Measurements from ENCODE around the gene NUP153.

The NUP153 gene

GRCh38 chr6:17629824-17630510, 76.8 kb downstream of the NUP153 start:
- 95% methylated on average over 8 of the region's 8 CpGs for WGBS
- no peaks in the 10 kb centered on the region for H3K9me3 ChIP-seq (ENCODE audit: insufficient read depth, low read depth, low read length)
- no peak overlapping the region for H3K27ac ChIP-seq (ENCODE audit: low read depth, low read length)
- H3K4me3 ChIP-seq (ENCODE audit: low read length) = no peak overlapping the region
- peaks cover 95% of the 10 kb centered on the region for H3K36me3 ChIP-seq (ENCODE audit: insufficient read depth, low read length)
- no peaks in the 10 kb centered on the region for H3K27me3 ChIP-seq (ENCODE audit: insufficient read depth, low read length)
- no peaks in the 10 kb centered on the region for H3K4me1 ChIP-seq (ENCODE audit: insufficient read depth, low read length)
- no peak overlapping the region for H3K9ac ChIP-seq (ENCODE audit: low read depth, low read length)

- H3K27me3 ChIP-seq (ENCODE audit: insufficient read depth, low read length) = no peaks in the 10 kb centered on the region
- no peak overlapping the region for H3K27ac ChIP-seq (ENCODE audit: low read depth, low read length)
- no peaks in the 10 kb centered on the region for H3K4me1 ChIP-seq (ENCODE audit: insufficient read depth, low read length)
- peaks cover 98% of the 10 kb centered on the region for H3K36me3 ChIP-seq (ENCODE audit: insufficient read depth, low read length)
- no peaks in the 10 kb centered on the region for H3K9me3 ChIP-seq (ENCODE audit: insufficient read depth, low read depth, low read length)
- H3K4me3 ChIP-seq (ENCODE audit: low read length) = no peak overlapping the region
- 79% methylated on average over 1 of the region's 1 CpG for WGBS
- H3K9ac ChIP-seq (ENCODE audit: low read depth, low read length) = no peak overlapping the region
Measured at GRCh38 chr6:17628873-17629272, 77.9 kb downstream of the NUP153 start.

- no peak overlapping the region for H3K27ac ChIP-seq (ENCODE audit: low read depth, low read length)
- H3K4me1 ChIP-seq (ENCODE audit: insufficient read depth, low read length) = no peaks in the 10 kb centered on the region
- no peaks in the 10 kb centered on the region for H3K27me3 ChIP-seq (ENCODE audit: insufficient read depth, low read length)
- peaks cover 93% of the 10 kb centered on the region for H3K36me3 ChIP-seq (ENCODE audit: insufficient read depth, low read length)
- H3K4me3 ChIP-seq (ENCODE audit: low read length) = no peak overlapping the region
- no peaks in the 10 kb centered on the region for H3K9me3 ChIP-seq (ENCODE audit: insufficient read depth, low read depth, low read length)
- WGBS = no CpG with 5 or more reads among the region's 1 CpG
- H3K9ac ChIP-seq (ENCODE audit: low read depth, low read length) = no peak overlapping the region
Measured at GRCh38 chr6:17624396-17624795, 82.3 kb downstream of the NUP153 start.

- H3K27me3 ChIP-seq (ENCODE audit: insufficient read depth, low read length) = no peaks in the 10 kb centered on the region
- H3K27ac ChIP-seq (ENCODE audit: low read depth, low read length) = no peak overlapping the region
- H3K4me1 ChIP-seq (ENCODE audit: insufficient read depth, low read length) = no peaks in the 10 kb centered on the region
- no peak overlapping the region for H3K4me3 ChIP-seq (ENCODE audit: low read length)
- WGBS = 91% methylated on average over 5 of the region's 5 CpGs
- no peak overlapping the region for H3K9ac ChIP-seq (ENCODE audit: low read depth, low read length)
- H3K36me3 ChIP-seq (ENCODE audit: insufficient read depth, low read length) = peaks cover 82% of the 10 kb centered on the region
- H3K9me3 ChIP-seq (ENCODE audit: insufficient read depth, low read depth, low read length) = no peaks in the 10 kb centered on the region
Measured at GRCh38 chr6:17622144-17622543, 84.6 kb downstream of the NUP153 start.

GRCh38 chr6:17621003-17621402, 85.7 kb downstream of the NUP153 start:
- H3K4me3 ChIP-seq (ENCODE audit: low read length) = no peak overlapping the region
- H3K27ac ChIP-seq (ENCODE audit: low read depth, low read length) = no peak overlapping the region
- H3K4me1 ChIP-seq (ENCODE audit: insufficient read depth, low read length) = no peaks in the 10 kb centered on the region
- 99% methylated on average over 2 of the region's 2 CpGs for WGBS
- H3K9me3 ChIP-seq (ENCODE audit: insufficient read depth, low read depth, low read length) = no peaks in the 10 kb centered on the region
- H3K9ac ChIP-seq (ENCODE audit: low read depth, low read length) = no peak overlapping the region
- peaks cover 81% of the 10 kb centered on the region for H3K36me3 ChIP-seq (ENCODE audit: insufficient read depth, low read length)
- H3K27me3 ChIP-seq (ENCODE audit: insufficient read depth, low read length) = no peaks in the 10 kb centered on the region

- Histone ChIP-seq H3K27me3 (ENCODE audit: insufficient read depth, low read length) (no peaks in the 10 kb centered on the region), H3K9ac (ENCODE audit: low read depth, low read length) (no peak overlapping the region), H3K4me3 (ENCODE audit: low read length) (no peak overlapping the region), H3K27ac (ENCODE audit: low read depth, low read length) (no peak overlapping the region), H3K9me3 (ENCODE audit: insufficient read depth, low read depth, low read length) (no peaks in the 10 kb centered on the region), H3K4me1 (ENCODE audit: insufficient read depth, low read length) (no peaks in the 10 kb centered on the region), H3K36me3 (ENCODE audit: insufficient read depth, low read length) (peaks cover 50% of the 10 kb centered on the region)
- WGBS = 91% methylated on average over 3 of the region's 4 CpGs
Measured at GRCh38 chr6:17615794-17616193, 90.9 kb downstream of the NUP153 start.

- 97% methylated on average over 4 of the region's 4 CpGs for WGBS
- Histone ChIP-seq H3K9ac (ENCODE audit: low read depth, low read length) (no peak overlapping the region), H3K36me3 (ENCODE audit: insufficient read depth, low read length) (peaks cover 42% of the 10 kb centered on the region), H3K4me3 (ENCODE audit: low read length) (no peak overlapping the region), H3K4me1 (ENCODE audit: insufficient read depth, low read length) (no peaks in the 10 kb centered on the region), H3K27me3 (ENCODE audit: insufficient read depth, low read length) (no peaks in the 10 kb centered on the region), H3K9me3 (ENCODE audit: insufficient read depth, low read depth, low read length) (no peaks in the 10 kb centered on the region), H3K27ac (ENCODE audit: low read depth, low read length) (no peak overlapping the region)
Measured at GRCh38 chr6:17612048-17612447, 94.7 kb downstream of the NUP153 start.

GRCh38 chr6:17610835-17611234, 95.9 kb downstream of the NUP153 start:
- peaks cover 36% of the 10 kb centered on the region for H3K36me3 ChIP-seq (ENCODE audit: insufficient read depth, low read length)
- H3K4me3 ChIP-seq (ENCODE audit: low read length) = no peak overlapping the region
- no peaks in the 10 kb centered on the region for H3K9me3 ChIP-seq (ENCODE audit: insufficient read depth, low read depth, low read length)
- 89% methylated on average over 2 of the region's 3 CpGs for WGBS
- no peaks in the 10 kb centered on the region for H3K4me1 ChIP-seq (ENCODE audit: insufficient read depth, low read length)
- H3K27me3 ChIP-seq (ENCODE audit: insufficient read depth, low read length) = no peaks in the 10 kb centered on the region
- H3K9ac ChIP-seq (ENCODE audit: low read depth, low read length) = no peak overlapping the region
- no peak overlapping the region for H3K27ac ChIP-seq (ENCODE audit: low read depth, low read length)

GRCh38 chr6:17606606-17607005, 100.1 kb downstream of the NUP153 start:
- peaks cover 27% of the 10 kb centered on the region; the same call in 1 of the 2 replicates for H3K36me3 ChIP-seq (ENCODE audit: insufficient read depth, low read length)

GRCh38 chr6:17602888-17603287, 103.8 kb downstream of the NUP153 start:
- H3K9me3 ChIP-seq (ENCODE audit: insufficient read depth, low read depth, low read length) = no peaks in the 10 kb centered on the region
- H3K27me3 ChIP-seq (ENCODE audit: insufficient read depth, low read length) = no peaks in the 10 kb centered on the region
- no peak overlapping the region for H3K4me3 ChIP-seq (ENCODE audit: low read length)
- no peak overlapping the region for H3K27ac ChIP-seq (ENCODE audit: low read depth, low read length)
- peaks cover 8% of the 10 kb centered on the region; the same call in 1 of the 2 replicates for H3K4me1 ChIP-seq (ENCODE audit: insufficient read depth, low read length)
- H3K36me3 ChIP-seq (ENCODE audit: insufficient read depth, low read length) = peaks cover 20% of the 10 kb centered on the region; the same call in 1 of the 2 replicates
- H3K9ac ChIP-seq (ENCODE audit: low read depth, low read length) = no peak overlapping the region
- WGBS = 89% methylated on average over 1 of the region's 1 CpG

More at GRCh38 chr6:17606606-17607005, 100.1 kb downstream of the NUP153 start:
- Histone ChIP-seq H3K9ac (ENCODE audit: low read depth, low read length) (no peak overlapping the region), H3K4me1 (ENCODE audit: insufficient read depth, low read length) (peaks cover 3% of the 10 kb centered on the region; the same call in 1 of the 2 replicates), H3K27me3 (ENCODE audit: insufficient read depth, low read length) (no peaks in the 10 kb centered on the region), H3K9me3 (ENCODE audit: insufficient read depth, low read depth, low read length) (no peaks in the 10 kb centered on the region), H3K27ac (ENCODE audit: low read depth, low read length) (no peak overlapping the region), H3K4me3 (ENCODE audit: low read length) (no peak overlapping the region)
- 94% methylated on average over 4 of the region's 4 CpGs for WGBS

- 42% methylated on average over 5 of the region's 5 CpGs for WGBS
Measured at GRCh38 chr6:17601386-17601703, 105.4 kb downstream of the NUP153 start.

More at GRCh38 chr6:17601386-17601703, 105.4 kb downstream of the NUP153 start:
- H3K4me3 ChIP-seq (ENCODE audit: low read length) = peak overlapping the region; percentile 94
- no peak overlapping the region for H3K27ac ChIP-seq (ENCODE audit: low read depth, low read length)
- peaks cover 10% of the 10 kb centered on the region; the same call in 1 of the 2 replicates for H3K36me3 ChIP-seq (ENCODE audit: insufficient read depth, low read length)
- no peaks in the 10 kb centered on the region for H3K27me3 ChIP-seq (ENCODE audit: insufficient read depth, low read length)
- H3K9ac ChIP-seq (ENCODE audit: low read depth, low read length) = peak overlapping the region; percentile 76
- H3K4me1 ChIP-seq (ENCODE audit: insufficient read depth, low read length) = peaks cover 8% of the 10 kb centered on the region; the same call in 1 of the 2 replicates
- no peaks in the 10 kb centered on the region for H3K9me3 ChIP-seq (ENCODE audit: insufficient read depth, low read depth, low read length)
